Measurements from ENCODE around the gene GJC2.
"Not testable (repeated sequence)": the region's sequence is repeated elsewhere in the genome, so short reads cannot be mapped to it uniquely, and the experiment has no call there.

Gene GJC2

GRCh38 chr1:228159008-228159665 lies 9.4 kb downstream of the GJC2 start:
- DNase-seq: no peak

- DNase-seq: no peak
These were observed 10.6 kb downstream of the GJC2 start for GRCh38 chr1:228160201-228160761.

- peak; percentile 35 for DNase-seq
These were observed 11.6 kb downstream of the GJC2 start for GRCh38 chr1:228161362-228161761.

- DNase-seq: no peak
These were observed 12.1 kb downstream of the GJC2 start for GRCh38 chr1:228161866-228162265.

- no peak for DNase-seq
These were observed 12.7 kb downstream of the GJC2 start for GRCh38 chr1:228162286-228163006.

DNA sequence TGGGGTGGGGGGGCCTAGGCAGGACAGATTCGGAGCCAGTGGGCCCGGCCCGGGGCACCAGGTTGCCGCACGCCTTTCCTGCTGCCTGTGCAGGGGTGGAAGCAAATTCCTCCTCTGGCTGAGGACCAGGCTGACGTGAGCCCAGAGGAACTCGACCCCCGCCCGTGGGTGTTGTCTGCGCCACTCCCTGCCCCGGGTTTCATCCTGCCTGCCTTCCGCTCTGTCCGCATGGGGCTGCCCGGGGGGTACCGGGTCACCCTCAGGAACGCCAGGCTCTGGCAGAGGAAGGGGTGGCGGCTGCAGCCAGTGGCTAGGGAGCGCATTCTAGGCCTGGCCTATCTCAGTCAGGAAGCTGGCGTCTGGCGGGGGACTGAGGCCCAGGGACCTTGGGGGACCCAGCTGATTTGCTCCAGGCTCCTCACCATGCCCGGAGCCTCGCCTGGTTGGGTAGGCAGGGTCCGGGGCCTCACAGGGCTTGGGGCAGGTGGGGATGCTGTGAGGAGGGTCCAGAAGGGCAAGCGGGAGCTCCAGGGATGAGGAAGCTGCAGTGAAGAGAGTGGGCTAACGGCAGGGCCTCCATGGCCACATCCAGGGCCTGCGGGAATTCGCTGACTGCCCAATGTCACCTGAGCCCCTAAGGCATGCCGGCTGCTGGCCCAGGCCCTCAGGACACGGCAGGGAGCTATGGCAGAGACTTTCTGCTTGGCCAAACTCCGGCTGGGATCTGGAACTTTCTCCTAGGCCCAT lies 13.4 kb downstream of the GJC2 start:
- DNase-seq: peak; percentile 32

- DNase-seq: no peak
These were observed 14.2 kb downstream of the GJC2 start for GRCh38 chr1:228163776-228164519.

- peak; percentile 64 for DNase-seq
These were observed 15.0 kb downstream of the GJC2 start for GRCh38 chr1:228164561-228165371.

GRCh38 chr1:228165372-228166169 lies 15.8 kb downstream of the GJC2 start, which contains the start of gene IBA57:
Gene IBA57, plus strand, starts transcription at chr1:228165804. Its CDS starts 13 bp downstream, at chr1:228165817.
- peak; percentile 99 for DNase-seq

DNA sequence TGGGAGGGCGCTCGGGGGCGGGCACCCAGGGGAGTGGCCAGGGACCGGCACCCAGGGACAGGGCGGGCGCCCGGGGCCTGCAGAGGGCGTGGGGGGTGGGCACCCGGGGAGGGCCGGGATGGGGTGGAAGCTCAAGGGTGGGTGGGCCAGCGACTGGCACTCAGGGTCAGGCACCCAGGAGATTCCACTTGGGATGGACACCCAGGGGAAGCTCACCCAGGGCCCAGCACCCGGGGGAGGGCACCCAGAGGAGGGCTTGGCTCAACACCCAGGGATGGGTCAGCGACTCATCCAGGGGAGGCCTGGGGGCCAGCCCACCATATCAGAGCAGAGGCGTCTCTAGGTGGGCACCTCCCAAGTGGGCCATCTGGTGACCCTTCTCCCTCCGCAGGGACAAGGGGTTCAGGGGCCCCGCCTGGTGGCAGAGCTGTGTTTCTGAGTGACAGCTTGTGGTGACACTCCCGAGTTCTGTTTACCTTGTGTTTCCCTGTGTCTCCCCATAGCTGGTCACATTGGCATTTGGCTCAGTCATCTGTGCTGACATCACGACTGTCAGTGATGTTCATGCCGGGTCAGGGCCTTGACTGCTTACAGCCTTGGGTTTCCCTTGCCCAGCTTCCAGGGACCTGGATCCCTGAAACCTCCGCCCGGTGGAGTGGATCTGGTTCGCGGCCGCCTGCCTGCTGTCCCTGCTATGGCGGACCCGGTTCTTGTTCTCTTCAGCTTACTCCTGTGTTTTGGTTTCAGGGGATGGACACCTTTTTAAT lies 16.6 kb downstream of the GJC2 start:
- DNase-seq: peak; percentile 84

DNA sequence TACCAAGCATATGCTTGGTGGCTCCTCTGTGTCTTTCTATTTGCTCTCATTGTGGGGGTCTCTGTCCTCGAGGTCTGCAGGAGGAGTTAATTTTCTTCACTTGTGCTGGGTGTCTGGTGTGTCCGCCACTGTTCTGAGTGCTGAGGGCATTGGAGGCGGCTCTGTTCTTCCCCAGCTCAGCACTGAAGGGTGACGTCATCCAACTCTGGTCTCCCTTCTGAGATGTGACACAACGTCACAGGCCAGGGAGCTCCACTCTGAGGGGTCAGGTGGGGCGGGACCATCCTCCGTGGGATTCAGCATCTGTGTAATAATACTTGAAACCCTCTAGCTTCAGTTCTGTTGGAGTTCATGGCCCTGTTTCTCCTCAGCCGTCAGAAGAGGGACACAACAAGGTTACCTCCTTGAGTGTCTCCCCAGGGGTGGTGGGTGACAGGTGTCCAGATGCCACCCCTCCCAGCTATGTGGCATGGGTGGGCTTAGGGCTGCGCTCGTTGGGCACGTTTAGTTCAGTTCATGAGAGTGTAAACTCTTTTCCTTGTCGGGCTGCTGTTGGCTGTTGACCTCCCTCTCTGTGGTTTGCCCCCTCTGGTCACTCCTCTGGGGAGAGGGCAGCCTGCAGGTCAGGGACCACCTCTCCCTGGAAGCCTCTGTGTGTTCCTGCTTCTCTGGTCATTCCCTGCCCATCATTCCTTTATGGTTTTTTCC lies 19.0 kb downstream of the GJC2 start:
- DNase-seq: peak; percentile 10

DNA sequence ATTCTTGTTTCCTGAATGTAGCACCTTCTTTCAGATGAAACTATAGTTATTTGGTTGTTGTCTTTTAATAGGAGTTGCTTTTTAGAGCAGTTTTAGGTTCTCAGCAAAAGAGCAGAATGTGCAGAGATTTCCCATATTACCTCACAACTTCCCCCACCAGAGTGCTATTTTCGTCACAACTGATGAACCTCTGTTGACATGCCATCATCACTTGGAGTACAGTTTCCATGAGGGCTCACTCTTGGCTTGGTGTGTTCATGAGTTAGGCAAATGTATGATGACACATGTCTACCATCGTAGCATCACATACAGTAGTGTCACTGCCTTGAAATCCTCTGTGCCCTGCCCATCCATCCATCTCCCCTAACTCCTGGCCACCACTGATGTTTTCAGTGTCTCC lies 19.6 kb downstream of the GJC2 start:
- peak; percentile 62 for DNase-seq

DNA sequence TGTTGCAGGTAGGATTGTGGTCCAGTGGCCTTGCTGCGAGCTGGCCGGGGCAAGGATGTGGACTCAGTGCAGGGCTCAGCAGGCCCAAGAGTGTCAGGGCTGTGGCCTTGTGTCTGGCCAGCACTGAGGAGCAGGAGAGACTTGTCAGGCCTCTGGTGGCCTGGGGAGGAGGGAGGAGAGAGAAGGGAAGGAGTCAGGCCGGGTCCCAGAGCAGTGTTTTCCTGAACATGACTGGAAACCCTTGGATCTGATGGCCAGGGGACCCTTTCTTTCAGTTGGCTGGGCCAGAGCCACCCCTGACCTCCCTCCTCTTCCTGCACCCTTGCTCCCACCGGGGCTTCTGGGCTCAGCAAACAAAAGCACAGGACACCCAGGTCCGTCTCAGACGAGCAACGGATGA lies 20.9 kb downstream of the GJC2 start:
- DNase-seq: no peak

DNA sequence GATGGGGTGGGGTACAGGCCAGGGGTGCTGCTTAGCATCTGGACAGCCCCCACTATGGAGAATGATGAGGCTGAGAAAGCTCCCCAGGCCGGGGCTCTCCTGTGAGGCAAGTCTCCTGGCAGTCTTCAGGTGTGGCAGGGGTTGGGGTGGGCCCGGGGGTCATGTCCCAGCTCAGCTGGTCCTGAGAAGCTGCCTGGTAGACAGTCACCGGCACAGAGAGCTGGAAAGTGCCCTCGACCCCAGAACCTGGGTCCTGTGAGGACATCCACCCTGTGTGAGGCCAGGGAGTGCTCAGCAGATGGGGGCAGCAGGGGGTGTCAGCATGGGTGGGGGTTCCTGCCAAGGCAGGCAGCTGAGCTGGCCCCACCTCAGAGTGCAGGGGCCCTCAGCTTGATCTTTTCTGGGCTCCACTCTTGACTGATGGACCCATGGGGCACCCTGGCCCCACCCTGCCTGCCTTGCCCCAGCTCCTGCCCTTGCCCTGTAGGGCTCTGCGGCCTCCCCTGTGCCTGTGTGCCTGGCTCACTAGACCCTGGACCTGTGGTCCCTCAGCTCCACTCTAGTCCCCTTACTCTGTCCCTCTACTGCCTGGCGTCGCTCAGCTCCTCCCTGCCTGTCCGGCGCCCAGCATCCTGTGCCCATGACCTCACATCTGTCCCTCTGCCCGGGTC lies 21.6 kb downstream of the GJC2 start:
- DNase-seq: no peak

DNA sequence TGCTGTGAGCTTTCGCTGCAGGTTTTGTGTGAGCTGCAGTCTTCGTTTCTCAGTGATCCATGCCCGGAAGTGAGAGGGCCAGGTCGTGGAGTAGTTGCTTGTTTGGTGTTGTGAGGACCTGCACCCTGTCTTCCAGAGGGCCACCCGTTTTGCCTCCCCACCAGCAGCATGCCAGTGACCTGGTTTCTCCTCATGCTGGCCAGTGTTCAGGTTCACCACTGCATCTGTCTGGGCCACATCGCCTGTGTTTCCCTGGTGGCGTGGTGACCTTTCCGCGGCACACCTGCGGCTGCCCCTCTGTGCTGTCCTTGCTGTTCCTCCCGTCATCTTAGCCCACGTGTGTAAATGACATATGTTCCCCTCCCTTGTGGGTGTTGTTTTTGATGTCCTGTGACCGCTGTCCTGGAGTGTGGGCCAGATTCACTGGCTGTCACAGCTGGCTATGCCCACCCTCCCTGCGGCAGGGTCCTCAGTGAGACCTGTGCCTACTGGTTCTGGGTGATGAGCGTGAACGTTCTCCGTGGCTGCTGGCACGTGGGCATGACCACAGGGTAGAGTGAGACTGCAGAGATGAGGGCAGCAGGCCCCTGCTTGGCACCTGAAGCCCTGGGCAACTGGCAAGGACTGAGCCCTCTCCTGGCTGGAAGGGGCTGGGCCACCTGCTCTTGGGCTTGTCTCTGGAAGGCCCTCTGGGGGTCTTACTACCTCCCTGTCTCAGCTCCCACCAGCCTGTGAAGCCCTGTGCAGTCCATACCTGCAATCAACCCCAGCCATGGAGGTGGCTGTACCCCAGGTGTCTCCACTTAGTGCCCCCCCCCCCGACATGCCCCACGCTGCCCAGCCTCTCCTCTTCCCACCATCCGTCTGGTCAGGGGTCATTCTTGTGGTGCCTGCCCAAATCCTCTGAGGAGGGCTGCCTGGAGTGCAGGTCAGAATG lies 23.1 kb downstream of the GJC2 start:
- no peak for DNase-seq

- not testable (repeated sequence) for DNase-seq
These were observed 24.1 kb downstream of the GJC2 start for GRCh38 chr1:228173528-228174481.

Data from inflammatory macrophage treated with lipopolysaccharide for 4 hours (primary cell).